HFF-Myc (cell line): ENCODE measurements around the gene TARS1.

Experiments
- DNase-seq: peaks from one replicate; pipeline ENCODE4 v3.0.0-alpha.2; 2011; ENCODE audit warnings: low read depth; ENCODE audit errors: extremely low read depth
- H3K4me3 ChIP-seq: replicated peaks from 2 replicates; pipeline ENCODE4 v1.5.1; 2011; ENCODE audit warnings: low read depth, mild to moderate bottlenecking, control low read depth, low read length
- CTCF ChIP-seq: IDR thresholded peaks from 2 replicates; pipeline ENCODE4 v1.5.1; 2012; ENCODE audit warnings: mild to moderate bottlenecking, low read depth, low read length, control low read depth; ENCODE audit errors: missing control alignments

Gene TARS1

GRCh38 chr5:33480876-33481275 is 40.1 kb downstream of the TARS1 start:
- no peak for DNase-seq
- no peak overlapping the region for H3K4me3 ChIP-seq
- TF ChIP-seq CTCF, result no peak

GRCh38 chr5:33482335-33482734 is 41.6 kb downstream of the TARS1 start:
- no peak for DNase-seq
- H3K4me3 ChIP-seq, result no peak overlapping the region
- no peak for TF ChIP-seq CTCF

- no peak for DNase-seq
- no peak overlapping the region for H3K4me3 ChIP-seq
- no peak for TF ChIP-seq CTCF
These were observed 46.5 kb downstream of the TARS1 start for GRCh38 chr5:33487236-33487635.

GRCh38 chr5:33488558-33489355 is 48.0 kb downstream of the TARS1 start:
- H3K4me3 ChIP-seq, result no peak overlapping the region
- no peak for DNase-seq
- TF ChIP-seq CTCF, result no peak

- no peak for DNase-seq
- no peak for TF ChIP-seq CTCF
- no peak overlapping the region for H3K4me3 ChIP-seq
These were observed 48.8 kb downstream of the TARS1 start for GRCh38 chr5:33489481-33490067.

- no peak for TF ChIP-seq CTCF
These were observed 49.4 kb downstream of the TARS1 start for GRCh38 chr5:33490071-33490665.

More at GRCh38 chr5:33490071-33490665, 49.4 kb downstream of the TARS1 start:
- no peak for DNase-seq
- no peak overlapping the region for H3K4me3 ChIP-seq
